K562 treated with DMSO at 1 percent for 4 hours (cell line): ENCODE measurements around the gene DYNC2LI1. TPM values are rescaled to one million over a fixed set of nuclear protein-coding genes. Genes with fewer than 3 reads are reported as not detected.

ENCODE experiments used
- total RNA-seq: library from RNA; unstranded; fragments of 300-600 nt; gene quantifications from 2 replicates; pipeline ENCODE4 v1.2.3, GENCODE V29; 2022; ENCODE audit not compliant: insufficient read depth

The DYNC2LI1 gene
- total RNA-seq: 11.1 and 12.1 TPM in 2 replicates

GRCh38 chr2:43773876-43774613, at the start of gene DYNC2LI1:
Gene DYNC2LI1, plus strand, starts transcription at chr2:43774039. Its CDS starts 100 bp downstream, at chr2:43774139.

GRCh38 chr2:43838560-43839267, 64.9 kb downstream of the DYNC2LI1 start, which contains the start of the genes ABCG5 and ABCG8:
Gene ABCG5, minus strand, starts transcription at chr2:43838839. Its CDS starts 160 bp downstream, at chr2:43838679.
Gene ABCG8, plus strand, starts transcription at chr2:43838971. Its CDS starts 83 bp downstream, at chr2:43839054.

Other genes starting within 250 kb of the DYNC2LI1 start
- gene THADA, start 178.0 kb upstream of the DYNC2LI1 start, total RNA-seq: 9.5 and 9.9 TPM in 2 replicates
- 2.0 and 3.1 TPM in 2 replicates for gene PLEKHH2, start 136.8 kb upstream of the DYNC2LI1 start, total RNA-seq
- gene C1GALT1C1L, start 97.6 kb upstream of the DYNC2LI1 start, total RNA-seq: 1.1 and 1.4 TPM in 2 replicates
- not detected in 2 replicates for gene ABCG5, start 64.8 kb downstream of the DYNC2LI1 start, total RNA-seq
- not detected in 2 replicates for gene ABCG8, start 64.9 kb downstream of the DYNC2LI1 start, total RNA-seq
- 49.3 and 58.6 TPM in 2 replicates for gene LRPPRC, start 221.9 kb downstream of the DYNC2LI1 start, total RNA-seq